GM19397 (cell line): ENCODE measurements around the gene YY1.
"Not testable (repeated sequence)": the region's sequence is repeated elsewhere in the genome, so short reads cannot be mapped to it uniquely, and the experiment has no call there.

ENCODE experiments used
- ATAC-seq: cut with Tn5 transposase; IDR thresholded peaks from one replicate; pipeline ENCODE4 v1.9.1; 2021; ENCODE audit warnings: mild to moderate bottlenecking, moderate library complexity; ENCODE audit not compliant: unreplicated experiment

YY1 gene

DNA sequence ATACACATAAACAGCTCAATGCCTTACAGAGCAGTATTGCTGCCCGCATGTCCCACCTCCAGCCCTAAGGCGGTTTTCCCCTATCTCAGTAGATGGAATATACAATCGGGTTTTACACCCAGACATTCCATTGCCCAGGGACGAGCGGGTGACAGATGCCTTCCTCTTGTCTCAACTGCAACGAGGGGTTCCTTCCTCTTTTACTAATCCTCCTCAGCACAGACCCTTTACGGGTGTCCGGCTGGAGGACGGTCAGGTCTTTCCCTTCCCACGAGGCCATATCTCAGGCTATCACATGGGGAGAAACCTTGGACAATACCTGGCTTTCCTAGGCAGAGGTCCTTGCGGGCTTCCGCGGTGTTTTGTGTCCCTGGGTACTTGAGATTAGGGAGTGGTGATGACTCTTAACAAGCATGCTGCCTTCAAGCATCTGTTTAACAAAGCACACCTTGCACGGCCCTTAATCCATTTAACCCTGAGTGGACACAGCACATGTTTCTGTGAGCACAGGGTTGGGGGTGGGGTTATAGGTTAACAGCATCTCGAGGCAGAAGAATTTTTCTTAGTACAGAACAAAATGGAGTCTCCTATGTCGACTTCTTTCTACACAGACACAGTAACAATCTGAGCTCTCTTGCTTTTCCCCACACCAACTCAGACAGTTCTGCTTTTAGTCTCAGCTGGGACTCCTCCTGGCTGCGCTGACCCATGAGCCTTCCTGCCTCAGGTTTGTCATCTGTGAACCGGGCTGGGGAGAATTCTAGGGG is 73.3 kb downstream of the YY1 start:
- ATAC-seq = not testable (repeated sequence)

DNA sequence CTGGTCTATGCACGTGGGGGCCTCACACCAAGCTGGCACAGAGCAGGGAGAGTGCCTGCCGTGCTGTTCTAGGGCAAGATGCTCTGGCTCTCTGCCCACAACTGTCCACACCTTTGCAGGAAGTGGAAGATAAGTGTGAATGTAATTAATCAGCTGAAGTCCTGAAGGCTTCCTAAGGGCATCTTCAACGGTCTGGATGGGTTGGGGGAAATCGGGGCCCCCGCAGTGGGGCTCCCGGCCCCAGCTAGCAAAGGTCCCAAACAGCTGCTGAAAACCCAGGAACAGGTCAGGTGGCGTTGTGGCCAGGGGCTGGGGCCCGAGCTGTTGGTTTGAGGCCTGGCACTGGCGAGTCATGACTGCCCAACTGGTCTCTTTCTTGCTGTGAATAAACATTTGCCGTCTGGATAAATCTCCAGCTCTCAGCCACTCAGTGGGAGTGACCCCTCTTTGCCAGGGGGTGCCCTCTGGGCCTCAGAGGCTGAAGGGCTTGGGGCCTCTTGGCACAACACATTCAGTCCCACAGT is 74.0 kb downstream of the YY1 start:
- no peak for ATAC-seq

DNA sequence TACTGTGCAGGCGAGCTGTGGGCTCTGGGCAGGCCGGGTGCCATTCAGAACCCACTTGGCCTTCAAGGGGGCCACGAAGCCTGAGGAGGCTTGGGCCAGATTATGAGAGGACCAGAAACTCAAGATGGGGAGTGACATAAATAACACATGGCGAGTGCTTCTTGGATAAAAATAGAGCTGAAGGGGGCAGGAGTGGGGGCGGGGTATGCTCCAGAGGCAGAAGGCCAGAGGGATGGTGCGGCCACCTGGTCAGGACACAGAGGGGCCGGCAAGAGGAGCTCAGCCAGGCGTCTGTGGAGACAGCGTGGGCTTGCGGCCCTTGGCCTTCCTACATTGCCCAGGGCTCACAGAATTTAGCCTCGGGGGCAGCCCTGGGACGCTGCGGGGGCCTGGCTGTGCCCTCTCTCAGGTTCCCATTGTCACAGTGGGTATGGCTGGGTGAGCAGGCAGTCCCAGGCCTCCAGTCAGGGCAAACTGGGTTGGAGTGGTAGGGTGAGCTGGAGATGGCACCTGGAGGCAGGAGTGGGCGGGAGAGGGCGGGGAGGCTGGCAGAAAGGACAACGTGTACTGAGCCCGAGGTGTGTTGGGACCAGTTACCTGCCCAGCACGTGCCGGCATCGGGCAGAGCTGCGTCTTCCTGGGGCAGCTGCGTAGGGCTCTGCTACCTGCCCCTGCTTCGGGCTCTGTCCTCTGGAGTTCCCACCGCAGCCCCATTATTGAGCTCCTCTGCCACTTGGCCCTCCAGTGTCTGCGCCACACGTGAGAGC is 74.7 kb downstream of the YY1 start:
- no peak for ATAC-seq

DNA sequence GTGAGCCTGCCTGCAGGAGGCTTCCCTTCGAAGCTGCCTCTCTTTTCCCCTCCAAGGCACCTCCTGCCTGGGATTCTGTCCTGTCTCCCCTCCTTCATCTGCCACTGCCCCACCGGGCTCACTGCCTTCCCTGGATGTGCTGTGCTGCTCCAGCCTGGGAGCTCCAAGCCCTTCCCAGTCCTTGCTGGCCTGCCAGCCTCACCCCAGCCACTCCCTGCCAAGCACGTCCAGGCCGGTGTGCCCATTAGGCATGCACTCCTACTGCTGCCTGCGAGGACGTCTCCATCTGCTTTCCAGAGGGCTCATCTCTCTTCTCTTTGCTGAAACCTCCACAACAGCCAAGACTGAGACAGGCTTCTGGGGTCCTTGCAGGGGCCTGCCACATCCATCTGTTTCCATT is 75.8 kb downstream of the YY1 start:
- ATAC-seq = no peak

DNA sequence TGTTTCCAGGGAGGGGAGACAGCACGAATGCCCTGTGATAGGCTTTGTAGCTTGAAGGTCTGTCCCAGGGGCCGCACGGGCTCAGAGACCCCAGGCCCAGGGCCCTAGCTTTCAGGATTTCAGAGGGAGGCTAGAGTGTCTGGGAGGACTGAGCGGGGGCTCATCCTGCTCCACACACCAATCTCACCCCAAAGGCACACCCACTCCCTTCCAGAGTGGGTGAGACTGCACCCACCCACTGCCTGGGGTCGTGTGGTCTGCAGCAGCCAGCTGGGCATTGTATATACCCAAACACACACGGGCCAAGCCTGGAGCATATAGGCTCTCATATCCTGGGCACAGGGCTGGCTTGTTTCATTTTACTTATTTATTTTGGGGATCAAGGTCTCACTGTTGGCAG is 78.4 kb downstream of the YY1 start:
- ATAC-seq = no peak

DNA sequence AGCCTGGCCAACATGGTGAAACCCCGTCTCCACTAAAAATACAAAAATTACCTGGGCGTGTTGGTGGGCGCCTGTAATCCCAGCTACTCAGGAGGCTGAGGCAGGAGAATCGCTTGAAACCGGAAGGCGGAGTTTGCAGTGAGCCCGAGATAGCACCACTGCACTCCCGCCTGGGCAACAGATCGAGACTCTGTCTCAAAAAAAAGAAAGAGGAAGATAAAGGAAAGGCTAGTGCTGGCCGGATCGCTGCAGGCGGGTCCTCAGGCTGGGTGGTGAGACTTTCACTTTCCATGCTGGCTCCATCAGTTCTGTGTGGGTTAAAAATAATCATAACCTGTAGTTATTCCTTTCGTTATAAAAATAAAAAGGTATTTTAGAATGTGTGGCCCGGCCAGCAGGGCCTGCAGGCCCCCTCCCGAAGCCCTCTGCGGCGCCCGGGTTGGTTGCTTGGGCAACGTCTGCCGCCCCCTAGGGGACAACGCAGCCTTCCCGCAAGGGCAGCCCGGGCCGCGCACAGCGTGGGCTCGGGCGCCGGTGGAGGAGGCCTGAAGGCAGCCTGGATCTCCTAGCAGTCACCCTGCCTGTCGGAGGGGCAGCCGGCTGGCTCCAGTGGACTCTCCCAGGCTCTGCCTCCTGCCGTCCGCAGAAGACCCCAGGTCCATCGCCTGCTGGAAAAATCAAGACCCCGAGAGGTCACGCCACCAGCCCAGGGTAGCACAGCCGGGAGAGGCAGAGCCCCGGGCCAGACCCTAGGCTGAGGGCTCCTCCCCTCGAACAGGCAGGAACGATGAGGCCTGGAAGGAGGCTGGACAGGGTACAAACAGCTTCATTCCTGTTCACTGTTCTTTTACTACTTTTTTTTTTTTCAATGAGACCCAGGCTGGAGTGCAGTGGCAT is 79.2 kb downstream of the YY1 start:
- peak; percentile 80 for ATAC-seq

DNA sequence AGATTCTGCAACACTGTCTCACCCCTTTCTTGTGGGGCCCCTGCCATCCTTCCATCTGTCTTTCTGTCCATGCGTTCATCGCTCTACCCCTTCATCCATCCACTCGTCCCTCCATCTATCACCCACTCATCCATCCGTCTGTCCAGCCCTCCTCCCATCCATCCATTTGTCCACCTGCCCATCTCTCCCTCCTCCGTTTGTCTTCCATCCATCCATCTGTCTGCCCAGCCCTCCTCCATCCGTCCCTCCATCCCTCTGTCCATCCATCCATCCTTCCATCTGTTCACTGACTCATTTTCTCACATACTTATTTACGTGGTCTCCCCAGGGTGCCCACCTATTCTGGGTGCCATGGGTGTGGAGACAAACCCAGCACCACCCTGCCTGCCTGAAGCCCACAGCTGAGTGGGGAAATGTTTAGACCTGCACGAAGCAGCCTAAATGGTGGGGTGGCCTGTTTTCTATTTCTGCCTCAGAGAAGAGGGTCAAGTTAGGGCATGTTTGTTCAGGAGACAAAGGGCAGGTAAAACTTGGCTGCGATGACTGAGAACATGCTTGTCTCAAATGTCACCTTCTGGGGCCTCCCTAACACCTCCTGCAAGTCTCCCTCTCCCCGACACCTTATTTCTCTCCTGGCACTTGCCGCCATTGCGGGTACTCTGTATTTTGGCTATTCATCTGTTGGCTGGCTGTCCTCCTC is 81.4 kb downstream of the YY1 start:
- ATAC-seq = no peak

DNA sequence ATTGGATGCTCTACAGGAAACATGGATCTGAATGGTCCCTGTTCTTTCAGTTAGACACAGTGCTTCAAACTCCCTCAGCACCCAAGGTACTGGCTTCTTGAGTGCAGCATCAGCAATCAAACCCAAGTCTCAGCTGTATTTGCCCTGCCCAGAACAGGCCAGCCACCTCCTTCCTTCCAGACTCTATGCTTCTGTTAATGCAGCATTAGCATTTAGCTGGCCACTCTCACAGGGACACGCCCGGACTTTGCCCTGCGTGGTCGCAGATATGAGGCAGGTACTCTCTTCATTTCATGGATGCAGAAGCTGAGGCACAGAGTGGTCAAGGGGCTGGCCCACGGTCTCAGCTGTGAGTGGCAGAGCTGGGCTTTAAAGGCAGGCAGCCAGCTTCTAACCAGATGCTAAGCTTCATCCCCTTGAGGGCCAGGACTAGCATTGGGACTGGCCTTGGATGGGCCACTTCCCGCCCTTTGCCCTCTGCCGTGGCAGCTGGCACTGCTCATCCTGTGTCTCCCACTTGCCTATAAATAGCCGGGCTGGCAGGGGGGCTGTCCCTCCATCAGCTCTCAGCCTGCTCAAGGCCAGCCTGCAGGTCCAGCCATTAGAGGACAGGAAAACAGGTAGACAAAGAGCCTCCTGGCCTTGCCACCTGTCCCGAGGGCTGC is 82.7 kb downstream of the YY1 start:
- ATAC-seq = no peak

DNA sequence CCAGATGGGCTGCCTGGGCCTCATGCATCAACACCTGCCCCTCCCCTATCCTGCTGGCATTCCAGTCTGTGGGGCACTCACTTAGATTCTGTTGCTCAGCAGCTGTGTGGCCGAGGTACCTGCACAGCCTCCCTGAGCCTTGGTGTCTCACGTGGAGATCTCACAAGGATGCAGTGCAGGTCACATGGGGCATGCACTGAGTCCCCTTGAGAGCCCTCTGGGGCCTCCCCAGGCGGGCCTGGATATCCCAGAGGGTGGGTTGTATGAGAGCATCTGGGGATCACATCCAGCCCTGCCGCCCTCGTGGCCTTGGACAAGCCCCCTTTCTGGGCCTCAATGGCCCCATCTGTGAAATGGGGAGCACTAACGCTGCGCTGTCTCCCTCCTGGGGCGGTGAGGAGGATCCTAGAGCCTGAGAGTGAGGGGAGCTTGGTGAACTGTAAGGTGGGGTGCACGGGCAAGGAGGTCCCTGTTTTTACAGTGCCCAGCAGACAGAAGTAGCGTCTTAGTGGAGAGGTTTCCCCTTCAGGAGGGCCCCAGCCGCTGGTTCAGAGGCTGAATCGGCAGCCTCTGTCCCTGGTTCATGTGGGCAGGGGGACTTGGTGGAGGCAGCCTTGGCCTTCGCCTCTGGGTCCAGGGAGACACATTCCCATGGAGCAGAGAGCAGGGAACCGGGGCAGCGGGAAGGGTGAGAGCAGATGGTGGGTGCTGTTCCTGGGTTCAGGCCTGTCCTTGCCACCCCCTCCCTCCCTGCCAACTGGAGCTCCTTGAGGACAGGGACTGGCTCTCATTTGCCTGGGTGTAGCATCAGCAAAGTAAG is 83.4 kb downstream of the YY1 start:
- no peak for ATAC-seq

DNA sequence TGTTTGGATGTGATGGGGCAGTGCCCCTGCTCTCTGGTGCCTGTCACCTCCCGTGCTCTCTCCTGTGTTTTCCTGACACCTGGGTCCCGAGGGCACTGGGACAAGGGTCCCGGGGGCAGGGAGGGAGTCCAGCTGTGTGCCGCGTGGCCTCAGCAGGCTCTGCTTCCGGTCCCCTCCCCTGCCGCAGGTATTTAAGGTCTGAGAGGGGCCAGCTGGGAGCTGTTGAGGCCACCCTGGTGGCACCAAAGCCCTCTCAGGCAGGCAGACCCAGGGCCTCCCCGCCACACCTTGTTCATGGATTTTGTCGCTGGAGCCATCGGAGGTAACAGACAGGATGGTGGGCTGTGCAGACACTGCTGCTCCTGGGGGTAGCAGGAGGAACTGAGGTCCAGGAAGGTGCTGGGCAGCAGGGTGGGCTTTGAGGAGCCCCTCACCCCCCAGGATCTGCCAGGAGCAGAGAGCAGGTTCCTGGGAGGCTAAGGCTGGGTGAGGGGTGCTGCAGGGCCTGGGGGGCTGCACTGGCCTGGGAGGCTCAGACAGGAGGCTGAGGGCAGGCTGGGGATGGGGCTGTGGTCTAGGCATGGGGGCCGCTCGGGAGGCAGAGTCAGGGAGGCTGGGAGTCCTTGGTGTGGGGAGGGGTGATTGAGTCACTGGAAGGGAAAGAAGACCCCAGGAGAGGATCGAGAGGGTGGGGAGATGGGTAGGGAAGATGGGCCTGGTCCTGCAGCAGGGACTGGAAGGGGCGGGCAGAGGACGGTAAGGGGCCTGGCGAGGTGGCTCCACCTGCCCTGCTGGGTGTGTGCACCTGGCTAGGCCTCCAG is 84.4 kb downstream of the YY1 start, which contains the start of gene SLC25A47:
SLC25A47 (plus strand) TSS at position 219 of the 821 bp plus-strand sequence; CDS start at position 295, 76 bp downstream.
- no peak for ATAC-seq

DNA sequence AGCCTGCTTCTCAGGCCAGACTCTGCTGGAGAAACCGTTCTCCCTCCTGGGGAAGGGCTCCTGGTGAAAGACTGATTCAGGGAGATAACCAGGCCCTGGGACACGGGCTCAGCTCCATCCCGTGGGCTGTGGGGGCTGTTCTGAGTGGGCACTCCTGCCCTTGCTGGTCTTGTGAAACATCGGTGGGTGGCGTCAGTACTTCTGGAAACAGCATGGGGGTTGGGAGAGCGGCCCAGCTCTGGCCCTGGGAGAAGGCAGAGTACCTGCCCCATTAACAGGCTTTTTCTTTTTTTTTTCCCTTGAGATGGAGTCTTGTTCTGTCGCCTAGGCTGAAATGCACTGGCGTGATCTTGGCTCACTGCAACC is 85.0 kb downstream of the YY1 start:
- ATAC-seq = no peak

DNA sequence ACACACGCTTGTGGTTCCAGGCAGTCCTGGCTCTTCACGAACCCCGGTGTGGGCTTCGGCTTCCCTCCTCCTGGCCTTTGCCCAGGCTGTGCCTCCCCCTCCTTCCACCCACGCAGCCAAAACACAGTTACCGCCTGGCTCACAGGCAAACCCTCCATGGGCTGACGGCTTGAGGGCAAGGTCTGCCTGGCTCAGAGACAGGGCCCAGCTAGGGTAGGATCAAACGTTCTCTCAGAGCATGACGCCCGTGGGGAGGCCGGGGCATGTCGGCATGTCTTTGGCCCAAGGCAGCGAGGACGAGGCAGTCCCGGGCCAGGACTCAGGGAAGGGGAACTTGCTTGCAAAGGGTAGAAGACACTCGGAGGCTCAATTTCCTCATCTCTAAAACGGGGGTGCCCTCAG is 86.3 kb downstream of the YY1 start:
- ATAC-seq = no peak

DNA sequence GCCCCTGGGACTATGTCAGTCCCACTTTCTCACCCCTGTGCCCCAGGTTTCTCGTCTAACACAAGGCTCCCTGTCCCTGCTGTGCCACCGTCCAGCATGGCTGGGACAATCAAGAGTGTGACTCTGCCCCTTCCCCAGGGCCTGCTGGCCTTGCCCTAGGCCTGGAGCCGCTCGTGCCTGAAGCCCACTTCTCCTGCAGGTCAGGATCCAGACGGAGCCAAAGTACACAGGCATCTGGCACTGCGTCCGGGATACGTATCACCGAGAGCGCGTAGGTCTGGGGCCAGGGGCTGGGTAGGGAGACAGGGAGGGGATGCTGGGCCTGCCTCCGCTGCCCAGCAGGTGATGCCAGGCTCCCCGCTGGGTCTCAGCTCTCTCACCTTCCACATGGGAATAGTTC is 87.0 kb downstream of the YY1 start:
- no peak for ATAC-seq

DNA sequence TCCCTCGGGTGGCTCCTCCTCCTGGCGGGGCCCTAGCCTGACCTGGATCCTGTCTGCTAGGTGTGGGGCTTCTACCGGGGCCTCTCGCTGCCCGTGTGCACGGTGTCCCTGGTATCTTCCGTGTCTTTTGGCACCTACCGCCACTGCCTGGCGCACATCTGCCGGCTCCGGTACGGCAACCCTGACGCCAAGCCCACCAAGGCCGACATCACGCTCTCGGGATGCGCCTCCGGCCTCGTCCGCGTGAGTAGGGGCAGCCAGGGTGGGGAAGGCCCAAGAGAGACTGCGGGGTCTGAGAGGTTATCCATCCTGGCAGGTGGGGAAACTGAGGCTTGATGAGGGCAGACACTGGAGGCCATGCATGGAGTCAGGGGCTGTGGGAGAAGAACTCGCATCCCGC is 88.2 kb downstream of the YY1 start:
- no peak for ATAC-seq

DNA sequence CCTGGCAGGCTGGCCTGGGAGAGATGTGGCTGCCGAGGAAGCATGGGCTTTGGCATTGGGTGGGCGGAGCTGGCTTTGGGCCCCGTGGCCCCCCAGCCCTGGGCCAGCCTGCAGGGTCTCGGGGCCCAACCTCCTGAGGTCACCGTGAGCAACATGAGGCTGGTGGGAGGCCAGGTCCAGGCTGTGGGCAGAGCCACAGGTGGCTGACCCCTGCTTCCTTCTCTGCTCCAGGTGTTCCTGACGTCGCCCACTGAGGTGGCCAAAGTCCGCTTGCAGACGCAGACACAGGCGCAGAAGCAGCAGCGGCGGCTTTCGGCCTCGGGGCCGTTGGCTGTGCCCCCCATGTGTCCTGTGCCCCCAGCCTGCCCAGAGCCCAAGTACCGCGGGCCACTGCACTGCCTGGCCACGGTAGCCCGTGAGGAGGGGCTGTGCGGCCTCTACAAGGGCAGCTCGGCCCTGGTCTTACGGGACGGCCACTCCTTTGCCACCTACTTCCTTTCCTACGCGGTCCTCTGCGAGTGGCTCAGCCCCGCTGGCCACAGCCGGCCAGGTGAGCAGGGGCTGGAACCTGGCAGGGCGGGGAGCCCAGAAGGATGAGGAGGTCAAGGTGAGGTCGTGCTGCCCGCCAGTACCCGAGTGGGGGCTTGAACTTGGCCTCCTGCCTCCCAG is 89.7 kb downstream of the YY1 start:
- no peak for ATAC-seq

DNA sequence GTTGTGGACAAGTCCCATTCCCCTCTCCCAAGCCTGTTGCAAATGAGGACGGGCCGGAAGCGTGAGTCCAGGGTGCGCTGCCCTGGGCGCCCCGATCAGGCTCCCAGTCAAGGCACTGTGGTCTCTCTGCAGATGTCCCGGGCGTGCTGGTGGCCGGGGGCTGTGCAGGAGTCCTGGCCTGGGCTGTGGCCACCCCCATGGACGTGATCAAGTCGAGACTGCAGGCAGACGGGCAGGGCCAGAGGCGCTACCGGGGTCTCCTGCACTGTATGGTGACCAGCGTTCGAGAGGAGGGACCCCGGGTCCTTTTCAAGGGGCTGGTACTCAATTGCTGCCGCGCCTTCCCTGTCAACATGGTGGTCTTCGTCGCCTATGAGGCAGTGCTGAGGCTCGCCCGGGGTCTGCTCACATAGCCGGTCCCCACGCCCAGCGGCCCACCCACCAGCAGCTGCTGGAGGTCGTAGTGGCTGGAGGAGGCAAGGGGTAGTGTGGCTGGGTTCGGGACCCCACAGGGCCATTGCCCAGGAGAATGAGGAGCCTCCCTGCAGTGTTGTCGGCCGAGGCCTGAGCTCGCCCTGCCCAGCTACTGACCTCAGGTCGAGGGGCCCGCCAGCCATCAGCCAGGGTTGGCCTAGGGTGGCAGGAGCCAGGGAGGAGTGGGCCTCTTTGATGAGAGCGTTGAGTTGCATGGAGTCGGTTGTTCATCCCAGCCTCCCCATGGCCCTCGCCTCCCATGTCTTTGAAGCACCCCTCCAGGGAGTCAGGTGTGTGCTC is 90.5 kb downstream of the YY1 start:
- ATAC-seq = no peak

DNA sequence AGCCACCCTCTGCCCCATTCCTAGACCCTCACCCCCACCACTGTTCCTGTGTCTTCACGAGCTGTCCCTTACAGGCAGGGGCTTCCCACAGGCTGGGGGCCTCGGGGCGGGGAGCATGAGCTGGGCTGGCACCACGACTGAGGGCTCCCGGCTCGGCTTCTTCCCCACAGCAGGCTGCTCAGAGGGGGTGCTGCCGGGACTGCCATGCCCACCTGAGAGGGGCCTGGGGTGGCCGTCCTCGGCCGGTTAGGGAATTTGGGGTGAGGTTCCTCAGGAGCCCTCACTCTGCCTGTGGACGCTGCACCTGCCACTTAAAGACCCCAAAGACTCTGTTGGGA is 91.0 kb downstream of the YY1 start:
- ATAC-seq = no peak
